ENCODE measurements around the gene ARL6IP4. TPM values are rescaled to one million over a fixed set of nuclear protein-coding genes. Genes with fewer than 3 reads are reported as not detected.

Gene ARL6IP4
- total and polyA plus RNA-seq, 5 donors: 158 to 299 (median 170) TPM

DNA sequence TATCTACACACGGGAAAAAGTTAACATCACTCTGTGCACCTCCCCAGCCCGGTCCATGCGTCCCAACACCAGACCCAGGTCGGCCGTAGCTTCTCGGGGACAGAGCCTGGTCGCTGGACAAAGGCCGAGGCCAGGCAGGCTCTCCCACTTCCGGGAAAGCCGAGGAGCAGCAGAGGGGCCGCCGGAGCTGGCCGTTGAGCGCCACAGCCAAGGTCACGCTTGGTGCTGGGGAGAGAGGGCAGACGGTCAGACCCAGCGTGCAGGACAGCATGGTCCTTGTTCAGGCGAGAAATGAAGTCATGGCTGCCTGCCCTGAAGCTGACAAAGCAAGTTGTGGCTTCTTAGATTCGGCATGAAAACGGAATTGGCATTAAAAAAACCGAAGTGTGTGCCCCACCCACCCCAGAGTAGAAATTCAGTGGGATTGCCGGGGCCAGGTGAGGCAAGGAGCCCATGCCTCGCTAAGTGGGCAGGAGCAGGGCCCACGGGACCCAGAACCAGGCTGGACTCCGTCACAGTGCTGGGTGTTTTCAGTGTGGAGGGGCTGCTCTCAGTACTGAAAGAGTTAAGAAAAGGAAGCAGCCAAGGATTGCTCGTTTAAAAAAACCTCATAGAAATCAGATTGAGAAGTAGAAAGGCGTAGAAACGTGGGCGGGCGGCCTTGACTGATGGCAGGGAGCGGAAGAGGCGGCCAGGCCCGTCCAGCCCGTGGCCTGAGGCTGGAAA is 4.3 kb downstream of the ARL6IP4 start:
- intact Hi-C loops (cut with DNase I): loop anchor here in 3 of 4 donors (5.0 to 10.0 kb wide), 3 partner anchors 163 to 258 kb away; partner anchors contain the start of genes MPHOSPH9 (in 1 of the 3) and MTRFR (in 1 of the 3)
- Histone ChIP-seq H3K4me1 (ENCODE audit: control insufficient read depth, insufficient read depth, low read length) (peaks cover 6% of the 10 kb centered on the region), H3K9me3 (ENCODE audit: control insufficient read depth, low read length) (no peaks in the 10 kb centered on the region), H3K4me3 (ENCODE audit: low read length) (no peak overlapping the region), H3K27ac (ENCODE audit: low read length) (peak overlapping the region; percentile 49), H3K27me3 (ENCODE audit: control insufficient read depth, insufficient read depth) (no peaks in the 10 kb centered on the region)
- ATAC-seq: peak; percentile 15 to 40
- peak; percentile 66 to 88 (median 87) for DNase-seq
- 20% methylated on average over 34 of the region's 34 CpGs for WGBS

GRCh38 chr12:122985338-122986257 is 5.1 kb downstream of the ARL6IP4 start:
- no peaks in the 10 kb centered on the region for H3K9me3 ChIP-seq (ENCODE audit: control insufficient read depth, low read length)
- no peak for ATAC-seq
- no peak overlapping the region for H3K27ac ChIP-seq (ENCODE audit: low read length)
- H3K4me3 ChIP-seq (ENCODE audit: low read length): no peak overlapping the region
- H3K27me3 ChIP-seq (ENCODE audit: control insufficient read depth, insufficient read depth): no peaks in the 10 kb centered on the region
- 88% methylated on average over 45 of the region's 45 CpGs for WGBS
- intact Hi-C loops (cut with DNase I): loop anchor here in 1 of 4 donors (10.0 kb wide), 1 partner anchor 249 kb away; the partner anchor contains the start of genes MPHOSPH9 and MTRFR
- DNase-seq: peak; percentile 16 to 46 (median 37)
- peaks cover 6% of the 10 kb centered on the region for H3K4me1 ChIP-seq (ENCODE audit: control insufficient read depth, insufficient read depth, low read length)

GRCh38 chr12:122986258-122986871 is 5.9 kb downstream of the ARL6IP4 start:
- no peak overlapping the region for H3K27ac ChIP-seq (ENCODE audit: low read length)
- DNase-seq (peak in 2 of 3 donors; percentile 61 to 67), ATAC-seq (no peak)
- H3K4me3 ChIP-seq (ENCODE audit: low read length): no peak overlapping the region
- peaks cover 6% of the 10 kb centered on the region for H3K4me1 ChIP-seq (ENCODE audit: control insufficient read depth, insufficient read depth, low read length)
- H3K9me3 ChIP-seq (ENCODE audit: control insufficient read depth, low read length): no peaks in the 10 kb centered on the region
- H3K27me3 ChIP-seq (ENCODE audit: control insufficient read depth, insufficient read depth): no peaks in the 10 kb centered on the region
- intact Hi-C loops (cut with DNase I): loop anchor here in 1 of 4 donors (10.0 kb wide), 1 partner anchor 248 kb away; the partner anchor contains the start of genes MPHOSPH9 and MTRFR
- 94% methylated on average over 40 of the region's 40 CpGs for WGBS

DNA sequence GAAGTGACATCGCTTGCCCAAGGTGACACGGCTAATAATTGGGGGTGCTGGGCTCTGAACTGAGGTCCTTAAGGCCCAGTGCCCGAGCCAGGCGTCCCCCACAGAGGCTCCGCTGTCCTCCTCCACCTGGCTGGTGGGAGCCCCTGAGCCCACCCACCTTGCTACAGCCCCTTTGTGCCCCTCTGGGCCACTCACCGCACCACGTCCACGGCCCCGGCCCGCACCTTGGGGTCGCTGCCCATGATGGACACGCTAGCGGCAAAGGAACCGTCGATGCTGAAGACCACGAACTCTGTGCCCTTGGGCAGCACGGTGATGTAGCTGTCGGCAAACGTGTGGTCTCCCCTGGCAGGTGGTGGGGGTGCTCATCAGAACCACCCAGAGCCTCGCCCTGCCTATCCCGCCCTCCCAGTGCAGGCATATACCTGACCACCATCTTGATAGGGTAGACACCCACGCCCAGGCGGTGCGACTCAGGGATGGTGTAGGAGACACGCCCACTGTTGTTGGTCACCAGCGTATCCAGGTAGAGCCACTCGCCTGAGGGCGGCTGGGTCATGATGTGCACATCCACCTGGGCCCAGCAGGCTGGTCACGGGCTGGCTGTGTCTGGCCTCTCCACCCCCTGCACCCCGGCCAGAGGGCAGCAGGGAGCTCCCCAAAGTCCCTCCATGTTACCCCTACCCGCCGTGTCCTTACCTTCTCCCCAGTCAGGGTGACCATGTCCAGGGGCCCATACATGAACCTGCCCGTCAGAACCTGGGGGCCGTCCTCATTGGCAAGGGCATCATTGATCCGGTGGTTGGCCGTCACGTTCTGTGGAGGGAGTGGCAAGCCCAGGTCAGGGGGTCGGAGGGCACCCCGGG is 6.8 kb downstream of the ARL6IP4 start:
- ATAC-seq (no peak), DNase-seq (peak in 2 of 3 donors; percentile 55)
- Histone ChIP-seq H3K4me1 (ENCODE audit: control insufficient read depth, insufficient read depth, low read length) (peaks cover 2% of the 10 kb centered on the region), H3K27me3 (ENCODE audit: control insufficient read depth, insufficient read depth) (no peaks in the 10 kb centered on the region), H3K27ac (ENCODE audit: low read length) (no peak overlapping the region), H3K9me3 (ENCODE audit: control insufficient read depth, low read length) (no peaks in the 10 kb centered on the region), H3K4me3 (ENCODE audit: low read length) (no peak overlapping the region)
- intact Hi-C loops (cut with DNase I): loop anchor here in 1 of 4 donors (10.0 kb wide), 1 partner anchor 247 kb away; the partner anchor contains the start of genes MPHOSPH9 and MTRFR
- 92% methylated on average over 39 of the region's 39 CpGs for WGBS

- no peaks in the 10 kb centered on the region for H3K9me3 ChIP-seq (ENCODE audit: control insufficient read depth, low read length)
- DNase-seq (peak in 2 of 3 donors; percentile 27 to 40), ATAC-seq (no peak)
- intact Hi-C loops (cut with DNase I): loop anchor here in 1 of 4 donors (10.0 kb wide), 1 partner anchor 247 kb away; the partner anchor contains the start of genes MPHOSPH9 and MTRFR
- H3K4me1 ChIP-seq (ENCODE audit: control insufficient read depth, insufficient read depth, low read length): peaks cover under 1% of the 10 kb centered on the region
- H3K27ac ChIP-seq (ENCODE audit: low read length): no peak overlapping the region
- 91% methylated on average over 13 of the region's 13 CpGs for WGBS
- H3K27me3 ChIP-seq (ENCODE audit: control insufficient read depth, insufficient read depth): no peaks in the 10 kb centered on the region
- no peak overlapping the region for H3K4me3 ChIP-seq (ENCODE audit: low read length)
Measured at GRCh38 chr12:122988036-122988435, 7.6 kb downstream of the ARL6IP4 start.

- peak in 2 of 3 donors; percentile 39 to 48 for DNase-seq
- H3K27me3 ChIP-seq (ENCODE audit: control insufficient read depth, insufficient read depth): no peaks in the 10 kb centered on the region
- no peak overlapping the region for H3K27ac ChIP-seq (ENCODE audit: low read length)
- no peak for ATAC-seq
- no peaks in the 10 kb centered on the region for H3K4me1 ChIP-seq (ENCODE audit: control insufficient read depth, insufficient read depth, low read length)
- intact Hi-C loops (cut with DNase I): loop anchor here in 1 of 4 donors (10.0 kb wide), 1 partner anchor 246 kb away; the partner anchor contains the start of genes MPHOSPH9 and MTRFR
- H3K4me3 ChIP-seq (ENCODE audit: low read length): no peak overlapping the region
- WGBS: 92% methylated on average over 21 of the region's 21 CpGs
- no peaks in the 10 kb centered on the region for H3K9me3 ChIP-seq (ENCODE audit: control insufficient read depth, low read length)
Measured at GRCh38 chr12:122988612-122989212, 8.2 kb downstream of the ARL6IP4 start.

- no peak overlapping the region for H3K27ac ChIP-seq (ENCODE audit: low read length)
- ATAC-seq (no peak), DNase-seq (peak in 2 of 3 donors; percentile 5 to 42)
- H3K27me3 ChIP-seq (ENCODE audit: control insufficient read depth, insufficient read depth): no peaks in the 10 kb centered on the region
- intact Hi-C loops (cut with DNase I): loop anchor here in 1 of 4 donors (10.0 kb wide), 1 partner anchor 245 kb away; the partner anchor contains the start of genes MPHOSPH9 and MTRFR
- WGBS: 90% methylated on average over 10 of the region's 10 CpGs
- no peak overlapping the region for H3K4me3 ChIP-seq (ENCODE audit: low read length)
- H3K4me1 ChIP-seq (ENCODE audit: control insufficient read depth, insufficient read depth, low read length): no peaks in the 10 kb centered on the region
- H3K9me3 ChIP-seq (ENCODE audit: control insufficient read depth, low read length): no peaks in the 10 kb centered on the region
Measured at GRCh38 chr12:122989225-122989839, 8.9 kb downstream of the ARL6IP4 start.

GRCh38 chr12:122989874-122990419 is 9.5 kb downstream of the ARL6IP4 start:
- Histone ChIP-seq H3K27ac (ENCODE audit: low read length) (no peak overlapping the region), H3K27me3 (ENCODE audit: control insufficient read depth, insufficient read depth) (no peaks in the 10 kb centered on the region), H3K4me3 (ENCODE audit: low read length) (no peak overlapping the region), H3K4me1 (ENCODE audit: control insufficient read depth, insufficient read depth, low read length) (no peaks in the 10 kb centered on the region), H3K9me3 (ENCODE audit: control insufficient read depth, low read length) (no peaks in the 10 kb centered on the region)
- WGBS: 91% methylated on average over 22 of the region's 22 CpGs
- peak in 2 of 3 donors; percentile 45 to 47 for DNase-seq
- intact Hi-C loops (cut with DNase I): loop anchor here in 1 of 4 donors (10.0 kb wide), 1 partner anchor 245 kb away; the partner anchor contains the start of genes MPHOSPH9 and MTRFR
- ATAC-seq: no peak

- Histone ChIP-seq H3K27me3 (ENCODE audit: control insufficient read depth, insufficient read depth) (no peaks in the 10 kb centered on the region), H3K4me3 (ENCODE audit: low read length) (no peak overlapping the region), H3K4me1 (ENCODE audit: control insufficient read depth, insufficient read depth, low read length) (no peaks in the 10 kb centered on the region), H3K27ac (ENCODE audit: low read length) (no peak overlapping the region), H3K9me3 (ENCODE audit: control insufficient read depth, low read length) (no peaks in the 10 kb centered on the region)
- DNase-seq: peak in 2 of 3 donors; percentile 38 to 48
- WGBS: 89% methylated on average over 13 of the region's 13 CpGs
- ATAC-seq: no peak
- intact Hi-C loops (cut with DNase I): no loop called here
Measured at GRCh38 chr12:122990561-122990960, 10.1 kb downstream of the ARL6IP4 start.

All from right cardiac atrium (tissue), 5 donors.